ENCODE data around the gene SERPINA10.

- TF ChIP-seq CTCF (IDR thresholded peaks at IDR 0.05) (no peak), POLR2A (IDR thresholded peaks at IDR 0.05) (no peak)
Observed at GRCh38 chr14:94316692-94317091, 23.6 kb upstream of the SERPINA10 start.
